WTC11 (cell line): ENCODE measurements around the gene ADRA1B.

Experiments used
- ATF1 ChIP-seq: sonication (generic); formaldehyde crosslinking; IDR thresholded peaks from 2 replicates; pipeline ENCODE4 v1.8.1; 2023; ENCODE audit warnings: mild to moderate bottlenecking, moderate library complexity, missing genetic modification reagents
- ATF6 ChIP-seq: sonication (generic); formaldehyde crosslinking; IDR thresholded peaks from 2 replicates; pipeline ENCODE4 v1.8.1; 2023; ENCODE audit warnings: mild to moderate bottlenecking, missing genetic modification reagents
- CTCF ChIP-seq: fragments of 200-600 bp; IDR thresholded peaks from 2 replicates; pipeline ENCODE4 v1.8.0; 2022; ENCODE audit warnings: antibody characterized with exemption
- EMX1 ChIP-seq: fragments of 250-450 bp; sonication (Bioruptor Pico); IDR thresholded peaks from 2 replicates; pipeline ENCODE4 v1.8.0; 2021; ENCODE audit warnings: mild to moderate bottlenecking
- SP1 ChIP-seq: sonication (generic); formaldehyde crosslinking; conservative IDR thresholded peaks from 2 replicates; pipeline ENCODE4 v1.8.1; 2022; ENCODE audit warnings: missing genetic modification reagents
- TCF7 ChIP-seq: sonication (generic); formaldehyde crosslinking; IDR thresholded peaks from 2 replicates; pipeline ENCODE4 v1.8.0; 2022; ENCODE audit warnings: mild to moderate bottlenecking, low read depth, missing genetic modification reagents, moderate library complexity

- TF ChIP-seq SP1 (CRISPR knock-in tag), result no peak
- no peak for TF ChIP-seq CTCF
- no peak for TF ChIP-seq ATF6 (CRISPR knock-in tag)
- TF ChIP-seq TCF7 (CRISPR knock-in tag), result no peak
- no peak for TF ChIP-seq ATF1 (CRISPR knock-in tag)
- TF ChIP-seq EMX1 (CRISPR knock-in tag), result no peak
These were observed 26.1 kb upstream of the ADRA1B start for GRCh38 chr5:159890141-159890540.
